GM21367 (cell line): Measurements from ENCODE around the gene DPY30.
A peak's percentile ranks its signal among the peaks of the same experiment; 100 is the strongest.
"Not testable (repeated sequence)": the region's sequence is repeated elsewhere in the genome, so short reads cannot be mapped to it uniquely, and the experiment has no call there.

Experiments
- ATAC-seq: cut with Tn5 transposase; IDR thresholded peaks from one replicate; pipeline ENCODE4 v1.9.1; 2021; ENCODE audit not compliant: unreplicated experiment

DPY30 gene

DNA sequence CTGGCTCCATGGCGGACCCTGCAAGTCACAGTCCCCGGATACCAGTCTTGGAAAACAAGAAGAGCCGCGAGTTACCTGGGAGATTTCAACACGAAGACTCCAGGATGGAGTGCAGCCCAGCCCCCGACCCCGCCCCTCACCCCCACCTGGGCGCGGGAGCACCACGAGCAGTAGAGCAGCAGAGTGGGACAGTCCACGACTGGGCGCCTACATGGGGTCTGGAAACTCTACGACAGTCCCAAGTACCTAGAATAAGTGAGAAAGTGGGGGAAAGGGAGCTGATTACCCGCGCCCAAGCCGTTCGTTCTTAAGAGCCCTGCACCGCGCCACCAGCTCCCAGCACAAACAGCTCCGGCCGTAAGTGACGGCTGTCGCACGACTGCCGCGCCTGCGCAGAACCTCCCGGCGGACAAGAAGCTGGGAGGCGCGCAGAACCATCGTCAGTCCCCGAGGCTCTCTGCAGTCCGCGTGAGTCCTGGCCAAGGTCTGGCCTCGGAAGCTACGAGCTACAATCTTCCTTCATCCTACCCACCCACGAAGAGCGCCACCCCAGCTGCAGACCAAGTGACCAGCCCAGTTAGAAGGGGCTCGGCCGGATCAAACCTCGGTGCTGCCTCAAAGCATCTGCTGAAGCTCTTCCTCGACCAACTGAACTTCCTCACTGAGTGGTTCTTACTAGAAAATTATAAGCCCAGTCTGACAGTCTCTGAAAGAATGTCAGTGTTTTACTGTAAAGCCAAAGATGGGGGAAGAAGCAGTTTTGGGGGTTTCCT is at the start of gene DPY30:
DPY30 (minus strand) TSS at position 359 of the 773 bp plus-strand sequence; CDS start at position 10, 349 bp downstream.
- peak; percentile 86 for ATAC-seq

- ATAC-seq: no peak
Measured at GRCh38 chr2:32074134-32074506, 34.5 kb upstream of the DPY30 start.

GRCh38 chr2:32067549-32067948 is 27.9 kb upstream of the DPY30 start:
- no peak for ATAC-seq

DNA sequence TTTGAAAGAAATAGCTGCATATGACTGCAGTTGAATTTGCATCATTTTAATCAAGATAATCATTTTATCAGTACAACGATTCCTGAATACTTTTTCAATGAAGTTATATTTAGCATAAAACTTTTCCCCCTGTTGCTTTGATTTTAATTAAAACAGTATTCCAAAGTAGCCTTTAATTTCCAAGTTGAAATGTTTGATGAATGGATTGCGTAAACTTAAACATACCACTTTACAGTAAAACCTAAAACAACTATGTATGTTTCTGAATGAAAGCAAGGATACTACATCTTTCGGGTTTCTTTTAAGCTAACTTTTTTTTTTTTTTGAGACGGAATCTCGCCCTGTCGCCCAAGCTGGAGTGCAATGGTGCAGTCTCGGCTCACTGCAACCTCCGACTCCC is 25.1 kb upstream of the DPY30 start:
- no peak for ATAC-seq

- peak; percentile 1 for ATAC-seq
Measured at GRCh38 chr2:32064021-32064601, 24.5 kb upstream of the DPY30 start.

GRCh38 chr2:32063310-32064020 is 23.9 kb upstream of the DPY30 start, which contains the start of gene SPAST:
TSS of gene SPAST (plus strand) at chr2:32063556. CDS start at chr2:32063832, 276 bp downstream.
- ATAC-seq: peak; percentile 91

GRCh38 chr2:32061973-32062861 is 22.6 kb upstream of the DPY30 start:
- no peak for ATAC-seq

- no peak for ATAC-seq
Measured at GRCh38 chr2:32061430-32061829, 21.8 kb upstream of the DPY30 start.

- no peak for ATAC-seq
Measured at GRCh38 chr2:32060266-32060665, 20.7 kb upstream of the DPY30 start.

GRCh38 chr2:32058130-32058529 is 18.5 kb upstream of the DPY30 start:
- no peak for ATAC-seq

GRCh38 chr2:32054583-32054982 is 15.0 kb upstream of the DPY30 start:
- ATAC-seq: not testable (repeated sequence)

DNA sequence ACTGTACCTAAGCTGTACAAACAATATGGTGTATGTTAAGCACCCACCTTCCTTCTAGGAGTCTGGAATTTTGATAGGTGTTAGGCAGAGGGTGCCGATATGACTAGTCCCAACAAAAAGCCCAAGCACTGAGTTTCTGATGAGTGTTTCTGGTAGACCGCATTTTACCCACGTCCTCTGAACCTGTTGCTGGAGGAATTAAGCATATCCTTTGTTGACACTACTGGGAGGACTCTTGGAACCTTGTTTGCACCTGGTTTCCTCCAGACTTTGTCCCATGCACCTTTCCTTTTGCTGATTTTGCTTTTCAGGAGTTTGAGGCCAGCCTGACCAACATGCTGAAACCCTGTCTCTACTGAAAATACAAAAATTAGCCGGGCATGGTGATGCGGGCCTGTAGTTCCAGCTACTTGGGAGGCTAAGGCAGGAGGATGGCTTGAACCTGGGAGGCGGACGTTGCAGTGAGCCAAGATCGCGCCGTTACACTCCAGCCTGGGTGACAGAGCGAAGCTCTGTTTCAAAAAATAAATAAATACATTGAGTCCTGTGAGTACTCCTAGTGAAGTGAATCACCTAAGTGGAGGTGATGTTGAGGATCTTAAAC is 12.3 kb upstream of the DPY30 start:
- ATAC-seq: no peak

GRCh38 chr2:32043561-32043960 is 4.0 kb upstream of the DPY30 start:
- ATAC-seq: no peak

- ATAC-seq: not testable (repeated sequence)
Measured at GRCh38 chr2:32034198-32034887, 5.3 kb downstream of the DPY30 start.

- not testable (repeated sequence) for ATAC-seq
Measured at GRCh38 chr2:32018789-32019482, 20.7 kb downstream of the DPY30 start.

- ATAC-seq: no peak
Measured at GRCh38 chr2:32012872-32013271, 26.7 kb downstream of the DPY30 start.

- ATAC-seq: no peak
Measured at GRCh38 chr2:32011485-32011960, 28.1 kb downstream of the DPY30 start.

DNA sequence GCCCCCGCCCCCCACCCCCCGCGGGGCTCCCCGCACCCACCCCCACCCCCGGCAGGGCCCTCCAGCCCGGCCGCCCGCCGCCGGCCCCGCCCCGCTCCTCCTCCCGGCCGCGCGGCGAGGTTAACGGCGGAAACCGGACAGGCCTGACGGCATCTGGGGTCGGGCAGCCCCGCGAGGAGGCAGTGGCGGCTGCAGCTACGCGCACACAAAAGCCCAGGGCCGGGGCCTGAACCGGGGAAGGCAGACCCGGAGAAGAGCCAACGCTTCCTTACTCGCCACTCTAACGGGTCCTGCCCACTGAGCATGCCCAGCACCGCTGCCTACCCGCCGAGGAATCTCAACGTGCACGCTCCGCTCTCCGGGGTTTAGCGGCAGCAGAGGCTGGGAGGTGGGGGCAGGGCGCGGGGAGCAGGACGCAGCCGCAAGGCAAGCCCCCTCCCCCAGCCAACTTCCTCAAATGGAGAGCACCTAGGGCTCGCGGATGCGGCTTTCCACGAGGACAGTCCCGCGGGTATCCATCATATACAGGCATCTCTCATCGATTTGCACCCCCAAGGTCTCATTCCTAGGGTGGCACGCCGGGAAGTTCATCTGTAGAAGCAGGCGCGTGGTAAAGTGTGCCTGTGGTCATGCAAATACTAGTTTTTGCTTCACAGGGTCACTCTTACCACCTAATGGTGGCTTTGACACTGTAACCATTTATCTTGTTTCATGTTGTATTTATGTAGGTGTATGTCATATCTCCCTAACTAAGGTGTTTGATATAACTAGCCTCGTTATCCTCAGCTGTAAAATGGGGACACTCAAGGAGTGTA is 28.7 kb downstream of the DPY30 start, which contains the start of gene MEMO1:
MEMO1 (minus strand) TSS at position 339 of the 815 bp plus-strand sequence. CDS start 761 bp downstream, outside the sequence.
- ATAC-seq: peak; percentile 60
